Thyroid gland (tissue), 4 donors: Measurements from ENCODE around the gene FAM83C. TPM values are rescaled to one million over a fixed set of nuclear protein-coding genes. Genes with fewer than 3 reads are reported as not detected.

ENCODE experiments used
- DNase-seq, 2 donors: peaks; one replicate each; pipeline ENCODE4 v3.0.0-alpha.2; 2019
- H3K27ac ChIP-seq, 3 donors: fragments of 200-600 bp; sonication (generic); 1 replicate in 2 of 3; 2 replicates in 1 of 3; pipeline ENCODE4 v1.5.1; 2016 to 2019; ENCODE audit warnings: mild to moderate bottlenecking in 1 of 3, moderate library complexity in 1 of 3
- H3K27me3 ChIP-seq: fragments of 200-600 bp; sonication (generic); one replicate; pipeline ENCODE4 v1.5.1; 2019
- H3K36me3 ChIP-seq, 2 donors: fragments of 200-600 bp; sonication (generic); one replicate each; pipeline ENCODE4 v1.5.1; 2016 to 2019
- H3K4me1 ChIP-seq, 2 donors: fragments of 200-600 bp; sonication (generic); one replicate each; pipeline ENCODE4 v1.5.1; 2017 to 2019
- H3K4me3 ChIP-seq, 3 donors: fragments of 200-600 bp; sonication (generic); replicated peaks in 1 of 3; 1 replicate in 2 of 3; 2 replicates in 1 of 3; pipeline ENCODE4 v1.5.1; 2016; ENCODE audit warnings: mild to moderate bottlenecking in 1 of 3
- H3K9me3 ChIP-seq: fragments of 200-600 bp; sonication (generic); one replicate; pipeline ENCODE4 v1.5.1; 2017
- POLR2A ChIP-seq, 2 donors: fragments of 450-650 bp; IDR thresholded peaks; one replicate each; pipeline ENCODE4 v1.6.1; 2017; ENCODE audit warnings: antibody characterized with exemption in 2 of 2, mild to moderate bottlenecking in 2 of 2, moderate library complexity in 1 of 2
- WGBS, 2 donors: methylation state at CpG; one replicate each; pipeline ENCODE4 v1.1.5; 2017; 5-methylcytosine and 5-hydroxymethylcytosine counted together
- intact Hi-C: fragments of 100-400 bp; cut with DNase I; formaldehyde crosslinking; loops from one replicate; pipeline ENCODE4 v1.15.1; 2023
- total RNA-seq, 4 donors: library from RNA; depleted of rRNA; stranded (reverse); fragments of >200 nt; gene quantifications; one replicate each; pipeline ENCODE4 v1.2.3, GENCODE V29; 2016
- TF ChIP-seq, protein P1 (sequence below), 6 experiments: fragments of 200-600 bp in 3 of 6; fragments of 450-650 bp in 3 of 6; sonication (generic) in 3 of 6; IDR thresholded peaks; one replicate each; pipeline ENCODE4 v1.5.1; 2016 to 2019; ENCODE audit warnings: antibody characterized with exemption in 6 of 6, mild to moderate bottlenecking in 2 of 6, inconsistent platforms in 1 of 6, moderate library complexity in 1 of 6

The FAM83C gene
- total RNA-seq, 4 donors from 2014 or later, result not detected

DNA sequence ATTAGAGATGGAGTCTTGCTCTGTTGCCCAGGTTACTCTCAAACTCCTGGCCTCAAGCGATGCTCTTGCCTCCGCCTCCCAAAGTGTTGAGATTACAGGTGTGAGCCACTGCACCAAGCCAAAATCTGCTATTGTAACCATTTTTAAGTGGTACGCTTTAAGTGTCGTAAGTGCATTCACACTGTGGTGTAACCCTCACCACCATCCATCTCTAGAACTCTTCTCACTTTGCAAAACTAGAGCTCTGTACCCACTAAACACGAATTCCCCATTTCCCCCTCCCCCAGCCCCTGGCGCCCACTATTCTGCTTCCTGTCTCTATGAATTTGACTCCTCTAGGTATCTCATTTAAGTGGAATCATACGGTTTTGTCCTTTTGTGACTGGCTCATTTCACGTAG, 2.8 kb upstream of the FAM83C start:
- intact Hi-C loops, result no loop called here
- H3K27me3 ChIP-seq, result no peaks in the 10 kb centered on the region
- no peaks in the 10 kb centered on the region for H3K4me1 ChIP-seq
- no peak overlapping the region for H3K4me3 ChIP-seq
- H3K27ac ChIP-seq, result no peak overlapping the region
- WGBS, 2 donors, result 74 to 75% methylated on average over 8 of the region's 8 CpGs
- TF ChIP-seq POLR2A (IDR thresholded peaks at IDR 0.05), result no peak
- TF ChIP-seq, protein P1, sequence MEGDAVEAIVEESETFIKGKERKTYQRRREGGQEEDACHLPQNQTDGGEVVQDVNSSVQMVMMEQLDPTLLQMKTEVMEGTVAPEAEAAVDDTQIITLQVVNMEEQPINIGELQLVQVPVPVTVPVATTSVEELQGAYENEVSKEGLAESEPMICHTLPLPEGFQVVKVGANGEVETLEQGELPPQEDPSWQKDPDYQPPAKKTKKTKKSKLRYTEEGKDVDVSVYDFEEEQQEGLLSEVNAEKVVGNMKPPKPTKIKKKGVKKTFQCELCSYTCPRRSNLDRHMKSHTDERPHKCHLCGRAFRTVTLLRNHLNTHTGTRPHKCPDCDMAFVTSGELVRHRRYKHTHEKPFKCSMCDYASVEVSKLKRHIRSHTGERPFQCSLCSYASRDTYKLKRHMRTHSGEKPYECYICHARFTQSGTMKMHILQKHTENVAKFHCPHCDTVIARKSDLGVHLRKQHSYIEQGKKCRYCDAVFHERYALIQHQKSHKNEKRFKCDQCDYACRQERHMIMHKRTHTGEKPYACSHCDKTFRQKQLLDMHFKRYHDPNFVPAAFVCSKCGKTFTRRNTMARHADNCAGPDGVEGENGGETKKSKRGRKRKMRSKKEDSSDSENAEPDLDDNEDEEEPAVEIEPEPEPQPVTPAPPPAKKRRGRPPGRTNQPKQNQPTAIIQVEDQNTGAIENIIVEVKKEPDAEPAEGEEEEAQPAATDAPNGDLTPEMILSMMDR (IDR thresholded peaks at IDR 0.05), result no peak
- DNase-seq, result no peak
- H3K9me3 ChIP-seq, result no peaks in the 10 kb centered on the region
- no peaks in the 10 kb centered on the region for H3K36me3 ChIP-seq

DNA sequence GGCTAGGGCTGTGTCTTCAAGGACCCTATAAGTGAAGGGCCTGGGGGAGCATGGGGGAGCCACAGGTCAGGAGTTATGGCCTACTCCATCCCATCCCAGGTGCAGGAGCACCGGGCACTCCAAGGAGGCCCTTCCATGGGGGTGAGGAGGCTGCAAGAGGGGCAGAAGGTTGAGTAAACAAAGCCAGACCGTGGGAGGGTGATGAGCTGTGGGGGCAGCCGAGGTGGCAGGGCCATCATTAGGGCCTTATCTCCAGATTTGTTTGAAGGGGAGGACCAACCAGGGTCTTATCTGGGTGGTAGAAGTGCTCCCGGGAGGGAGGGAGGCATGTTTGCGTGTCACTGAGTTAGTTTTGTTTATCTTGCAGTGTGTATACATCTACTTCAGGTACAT, 2.1 kb upstream of the FAM83C start:
- intact Hi-C loops, result no loop called here
- 51 to 61% methylated on average over 5 of the region's 5 CpGs for whole genome bisulfite sequencing, 2 donors

GRCh38 chr20:35293303-35294292, 1.4 kb upstream of the FAM83C start:
- no peaks in the 10 kb centered on the region for H3K4me1 ChIP-seq
- WGBS, 2 donors, result 91% methylated on average over 19 of the region's 19 CpGs
- TF ChIP-seq, protein P1 (IDR thresholded peaks at IDR 0.05), result no peak
- TF ChIP-seq POLR2A (IDR thresholded peaks at IDR 0.05), result no peak

More for the DNA sequence above, 2.1 kb upstream of the FAM83C start:
- H3K27me3 ChIP-seq, result no peaks in the 10 kb centered on the region
- no peak overlapping the region for H3K27ac ChIP-seq
- TF ChIP-seq, protein P1 (IDR thresholded peaks at IDR 0.05), result no peak
- no peak for TF ChIP-seq POLR2A (IDR thresholded peaks at IDR 0.05)
- no peaks in the 10 kb centered on the region for H3K9me3 ChIP-seq
- no peaks in the 10 kb centered on the region for H3K36me3 ChIP-seq
- no peaks in the 10 kb centered on the region for H3K4me1 ChIP-seq
- H3K4me3 ChIP-seq, result no peak overlapping the region
- no peak for DNase-seq

DNA sequence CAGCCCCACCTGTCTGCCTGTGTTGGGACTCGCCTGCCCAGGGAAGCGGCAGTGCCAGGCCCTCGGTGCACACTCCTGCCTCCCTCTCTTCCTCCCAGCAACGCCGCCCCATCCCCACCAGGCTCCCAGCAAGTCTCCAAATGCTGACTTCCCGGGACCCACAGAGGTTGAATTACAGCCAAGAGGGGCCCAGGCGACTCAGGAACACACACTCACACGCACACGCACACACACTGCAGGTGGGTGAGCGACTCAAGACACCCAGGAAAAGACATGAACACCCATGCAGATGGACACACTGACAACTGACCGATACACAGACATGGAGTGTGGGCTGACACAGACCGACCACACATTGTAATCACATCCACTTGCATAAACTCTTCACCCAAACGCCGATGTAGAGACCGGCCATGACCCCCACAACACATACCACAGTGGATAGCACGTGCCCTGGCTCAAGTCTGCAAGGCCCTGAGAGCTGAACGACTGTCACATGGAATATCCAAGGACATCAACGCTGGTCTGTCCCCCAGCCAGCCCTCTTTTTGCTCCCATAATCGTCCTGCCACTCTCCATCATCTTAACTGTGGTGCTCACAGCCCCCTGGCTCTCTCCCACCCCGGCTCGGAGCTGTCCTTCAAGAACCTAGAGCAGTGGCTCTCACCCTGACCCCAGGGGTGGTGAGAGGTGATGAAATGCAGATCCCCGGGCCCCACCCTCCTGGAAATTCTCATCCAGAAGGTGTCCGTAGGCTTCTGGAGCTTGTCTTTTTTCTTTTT, 470 bp upstream of the FAM83C start:
- intact Hi-C loops, result no loop called here
- TF ChIP-seq, protein P1 (IDR thresholded peaks at IDR 0.05), result no peak
- no peak for TF ChIP-seq POLR2A (IDR thresholded peaks at IDR 0.05)
- no peak overlapping the region for H3K27ac ChIP-seq
- DNase-seq, result no peak
- no peak overlapping the region for H3K4me3 ChIP-seq
- no peaks in the 10 kb centered on the region for H3K4me1 ChIP-seq
- WGBS, 2 donors, result 68 to 71% methylated on average over 18 to 22 of the region's 23 CpGs
- H3K27me3 ChIP-seq, result no peaks in the 10 kb centered on the region
- H3K36me3 ChIP-seq, result no peaks in the 10 kb centered on the region
- no peaks in the 10 kb centered on the region for H3K9me3 ChIP-seq

More at GRCh38 chr20:35293303-35294292, 1.4 kb upstream of the FAM83C start:
- Histone ChIP-seq H3K9me3 (no peaks in the 10 kb centered on the region), H3K27me3 (no peaks in the 10 kb centered on the region), H3K36me3 (no peaks in the 10 kb centered on the region), H3K4me3 (no peak overlapping the region), H3K27ac (no peak overlapping the region)
- DNase-seq, result no peak
- intact Hi-C loops, result no loop called here
